ENCODE data around the gene ASF1B. TPM values are rescaled to one million over a fixed set of nuclear protein-coding genes. Genes with fewer than 3 reads are reported as not detected.

The ASF1B gene
- total RNA-seq, 1 experiment from 2014 or later: 38.4 TPM

DNA sequence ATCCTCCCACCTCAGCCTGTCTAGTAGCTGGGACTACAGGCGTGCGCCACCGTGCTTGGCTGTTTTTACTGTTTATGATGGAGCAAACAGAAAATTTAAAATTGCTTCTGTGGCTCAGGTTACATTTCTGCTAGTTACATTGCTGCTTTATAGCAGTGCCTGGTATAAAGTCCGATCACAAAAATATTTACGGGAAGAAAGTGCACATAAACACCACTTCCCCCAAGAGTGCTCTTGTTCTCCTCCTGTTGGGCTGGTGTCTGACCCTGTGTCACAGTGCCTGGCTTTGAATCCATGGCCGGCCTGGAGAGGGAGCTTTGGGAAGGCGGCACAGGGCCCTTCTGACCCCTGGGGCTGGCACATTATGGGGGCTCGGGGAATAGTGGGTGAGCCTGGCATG is 30.7 kb downstream of the ASF1B start:
- CTCF ChIA-PET: interaction anchor here (0.8 to 0.9 kb wide), 2 partner anchors 17 to 59 kb away, joined by 3 read pairs; no protein-coding TSS in a partner anchor
- POLR2A ChIA-PET: no interaction called here
- H3K4me1 Mint-ChIP-seq: no peaks in the 10 kb centered on the region

DNA sequence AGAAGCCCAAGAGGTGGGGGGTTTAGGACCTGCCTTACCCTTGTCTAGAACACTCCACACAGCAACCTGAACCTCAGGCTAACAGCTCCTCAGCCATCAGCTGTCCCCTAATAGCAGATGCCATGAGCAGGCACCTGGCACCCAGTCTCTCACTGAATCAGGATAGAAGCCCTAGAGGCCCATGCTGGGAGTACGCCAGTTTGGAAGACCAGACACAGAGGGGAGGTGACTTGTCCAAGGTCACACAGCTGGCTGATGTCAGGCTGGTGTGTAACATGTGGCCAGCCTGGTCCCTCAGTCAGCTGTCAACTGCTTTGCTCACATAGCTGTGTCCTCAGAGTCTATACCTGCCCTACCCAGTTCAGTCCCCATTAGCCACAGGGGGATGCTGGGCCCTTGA is 33.1 kb downstream of the ASF1B start:
- ATAC-seq: no peak

More for the DNA sequence above, 30.7 kb downstream of the ASF1B start:
- Mint-ChIP-seq H3K36me3 (no peaks in the 10 kb centered on the region), H3K27ac (no peak overlapping the region), H3K27me3 (ENCODE audit: low read depth) (no peaks in the 10 kb centered on the region), H3K9me3 (no peaks in the 10 kb centered on the region), H3K4me3 (no peak overlapping the region)
- ATAC-seq (no peak), DNase-seq (ENCODE audit: low spot score) (no peak)
- no peak for TF ChIP-seq TEAD1 (CRISPR knock-in tag; IDR thresholded peaks at IDR 0.05)
- no peak for TF ChIP-seq ETV6 (CRISPR knock-in tag; IDR thresholded peaks at IDR 0.05)
- TF ChIP-seq CREM (CRISPR knock-in tag; IDR thresholded peaks at IDR 0.05): no peak
- no peak for TF ChIP-seq GABPB1 (CRISPR knock-in tag; IDR thresholded peaks at IDR 0.05)
- TF ChIP-seq SP1 (CRISPR knock-in tag; conservative IDR thresholded peaks at IDR 0.05): no peak
- no peak for TF ChIP-seq ZNF416 (CRISPR knock-in tag; IDR thresholded peaks at IDR 0.05)
- TF ChIP-seq, protein P1, sequence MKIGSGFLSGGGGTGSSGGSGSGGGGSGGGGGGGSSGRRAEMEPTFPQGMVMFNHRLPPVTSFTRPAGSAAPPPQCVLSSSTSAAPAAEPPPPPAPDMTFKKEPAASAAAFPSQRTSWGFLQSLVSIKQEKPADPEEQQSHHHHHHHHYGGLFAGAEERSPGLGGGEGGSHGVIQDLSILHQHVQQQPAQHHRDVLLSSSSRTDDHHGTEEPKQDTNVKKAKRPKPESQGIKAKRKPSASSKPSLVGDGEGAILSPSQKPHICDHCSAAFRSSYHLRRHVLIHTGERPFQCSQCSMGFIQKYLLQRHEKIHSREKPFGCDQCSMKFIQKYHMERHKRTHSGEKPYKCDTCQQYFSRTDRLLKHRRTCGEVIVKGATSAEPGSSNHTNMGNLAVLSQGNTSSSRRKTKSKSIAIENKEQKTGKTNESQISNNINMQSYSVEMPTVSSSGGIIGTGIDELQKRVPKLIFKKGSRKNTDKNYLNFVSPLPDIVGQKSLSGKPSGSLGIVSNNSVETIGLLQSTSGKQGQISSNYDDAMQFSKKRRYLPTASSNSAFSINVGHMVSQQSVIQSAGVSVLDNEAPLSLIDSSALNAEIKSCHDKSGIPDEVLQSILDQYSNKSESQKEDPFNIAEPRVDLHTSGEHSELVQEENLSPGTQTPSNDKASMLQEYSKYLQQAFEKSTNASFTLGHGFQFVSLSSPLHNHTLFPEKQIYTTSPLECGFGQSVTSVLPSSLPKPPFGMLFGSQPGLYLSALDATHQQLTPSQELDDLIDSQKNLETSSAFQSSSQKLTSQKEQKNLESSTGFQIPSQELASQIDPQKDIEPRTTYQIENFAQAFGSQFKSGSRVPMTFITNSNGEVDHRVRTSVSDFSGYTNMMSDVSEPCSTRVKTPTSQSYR (CRISPR knock-in tag; IDR thresholded peaks at IDR 0.05): no peak
- no peak for TF ChIP-seq NR3C1 (CRISPR knock-in tag; conservative IDR thresholded peaks at IDR 0.05; ENCODE audit: low read depth)
- TF ChIP-seq, protein P2, sequence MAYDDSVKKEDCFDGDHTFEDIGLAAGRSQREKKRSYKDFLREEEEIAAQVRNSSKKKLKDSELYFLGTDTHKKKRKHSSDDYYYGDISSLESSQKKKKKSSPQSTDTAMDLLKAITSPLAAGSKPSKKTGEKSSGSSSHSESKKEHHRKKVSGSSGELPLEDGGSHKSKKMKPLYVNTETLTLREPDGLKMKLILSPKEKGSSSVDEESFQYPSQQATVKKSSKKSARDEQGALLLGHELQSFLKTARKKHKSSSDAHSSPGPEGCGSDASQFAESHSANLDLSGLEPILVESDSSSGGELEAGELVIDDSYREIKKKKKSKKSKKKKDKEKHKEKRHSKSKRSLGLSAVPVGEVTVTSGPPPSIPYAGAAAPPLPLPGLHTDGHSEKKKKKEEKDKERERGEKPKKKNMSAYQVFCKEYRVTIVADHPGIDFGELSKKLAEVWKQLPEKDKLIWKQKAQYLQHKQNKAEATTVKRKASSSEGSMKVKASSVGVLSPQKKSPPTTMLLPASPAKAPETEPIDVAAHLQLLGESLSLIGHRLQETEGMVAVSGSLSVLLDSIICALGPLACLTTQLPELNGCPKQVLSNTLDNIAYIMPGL (CRISPR knock-in tag; IDR thresholded peaks at IDR 0.05): no peak
- TF ChIP-seq ELF4 (CRISPR knock-in tag; IDR thresholded peaks at IDR 0.05; ENCODE audit: low read depth): no peak
- TF ChIP-seq SMAD3 (CRISPR knock-in tag; IDR thresholded peaks at IDR 0.05; ENCODE audit: borderline replicate concordance): no peak
- no peak for TF ChIP-seq HMGA2 (CRISPR knock-in tag; IDR thresholded peaks at IDR 0.05)
- no peak for TF ChIP-seq MYBL2 (CRISPR knock-in tag; IDR thresholded peaks at IDR 0.05)
- TF ChIP-seq, protein P3, sequence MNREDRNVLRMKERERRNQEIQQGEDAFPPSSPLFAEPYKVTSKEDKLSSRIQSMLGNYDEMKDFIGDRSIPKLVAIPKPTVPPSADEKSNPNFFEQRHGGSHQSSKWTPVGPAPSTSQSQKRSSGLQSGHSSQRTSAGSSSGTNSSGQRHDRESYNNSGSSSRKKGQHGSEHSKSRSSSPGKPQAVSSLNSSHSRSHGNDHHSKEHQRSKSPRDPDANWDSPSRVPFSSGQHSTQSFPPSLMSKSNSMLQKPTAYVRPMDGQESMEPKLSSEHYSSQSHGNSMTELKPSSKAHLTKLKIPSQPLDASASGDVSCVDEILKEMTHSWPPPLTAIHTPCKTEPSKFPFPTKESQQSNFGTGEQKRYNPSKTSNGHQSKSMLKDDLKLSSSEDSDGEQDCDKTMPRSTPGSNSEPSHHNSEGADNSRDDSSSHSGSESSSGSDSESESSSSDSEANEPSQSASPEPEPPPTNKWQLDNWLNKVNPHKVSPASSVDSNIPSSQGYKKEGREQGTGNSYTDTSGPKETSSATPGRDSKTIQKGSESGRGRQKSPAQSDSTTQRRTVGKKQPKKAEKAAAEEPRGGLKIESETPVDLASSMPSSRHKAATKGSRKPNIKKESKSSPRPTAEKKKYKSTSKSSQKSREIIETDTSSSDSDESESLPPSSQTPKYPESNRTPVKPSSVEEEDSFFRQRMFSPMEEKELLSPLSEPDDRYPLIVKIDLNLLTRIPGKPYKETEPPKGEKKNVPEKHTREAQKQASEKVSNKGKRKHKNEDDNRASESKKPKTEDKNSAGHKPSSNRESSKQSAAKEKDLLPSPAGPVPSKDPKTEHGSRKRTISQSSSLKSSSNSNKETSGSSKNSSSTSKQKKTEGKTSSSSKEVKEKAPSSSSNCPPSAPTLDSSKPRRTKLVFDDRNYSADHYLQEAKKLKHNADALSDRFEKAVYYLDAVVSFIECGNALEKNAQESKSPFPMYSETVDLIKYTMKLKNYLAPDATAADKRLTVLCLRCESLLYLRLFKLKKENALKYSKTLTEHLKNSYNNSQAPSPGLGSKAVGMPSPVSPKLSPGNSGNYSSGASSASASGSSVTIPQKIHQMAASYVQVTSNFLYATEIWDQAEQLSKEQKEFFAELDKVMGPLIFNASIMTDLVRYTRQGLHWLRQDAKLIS (CRISPR knock-in tag; IDR thresholded peaks at IDR 0.05; ENCODE audit: borderline replicate concordance): no peak

More for the DNA sequence above, 33.1 kb downstream of the ASF1B start:
- DNase-seq (ENCODE audit: low spot score): no peak
- Mint-ChIP-seq H3K27me3 (ENCODE audit: low read depth) (no peaks in the 10 kb centered on the region), H3K4me1 (no peaks in the 10 kb centered on the region), H3K27ac (no peak overlapping the region), H3K4me3 (no peak overlapping the region), H3K36me3 (no peaks in the 10 kb centered on the region), H3K9me3 (no peaks in the 10 kb centered on the region)
- TF ChIP-seq ZNF396 (CRISPR knock-in tag; IDR thresholded peaks at IDR 0.05; ENCODE audit: borderline replicate concordance) (no peak), ZNF423 (CRISPR knock-in tag; IDR thresholded peaks at IDR 0.05) (no peak)
- TF ChIP-seq, protein P4, sequence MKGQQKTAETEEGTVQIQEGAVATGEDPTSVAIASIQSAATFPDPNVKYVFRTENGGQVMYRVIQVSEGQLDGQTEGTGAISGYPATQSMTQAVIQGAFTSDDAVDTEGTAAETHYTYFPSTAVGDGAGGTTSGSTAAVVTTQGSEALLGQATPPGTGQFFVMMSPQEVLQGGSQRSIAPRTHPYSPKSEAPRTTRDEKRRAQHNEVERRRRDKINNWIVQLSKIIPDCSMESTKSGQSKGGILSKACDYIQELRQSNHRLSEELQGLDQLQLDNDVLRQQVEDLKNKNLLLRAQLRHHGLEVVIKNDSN (CRISPR knock-in tag; IDR thresholded peaks at IDR 0.05): no peak
- ChIA-PET POLR2A (no interaction called here), CTCF (interaction anchor here (1.3 to 1.5 kb wide), 2 partner anchors 9 to 12 kb away, joined by 3 read pairs; a partner anchor contains a TSS)

All from WTC11 (cell line).